Osteoblast (primary cell): Measurements from ENCODE around the gene ELMO2. TPM values are rescaled to one million over a fixed set of nuclear protein-coding genes. Genes with fewer than 3 reads are reported as not detected.
A peak's percentile ranks its signal among the peaks of the same experiment; 100 is the strongest.

ENCODE experiments used
- DNase-seq: peaks from one replicate; pipeline ENCODE4 v3.0.0; 2011; ENCODE audit warnings: low spot score, mixed read lengths; ENCODE audit not compliant: insufficient read length; ENCODE audit errors: missing footprints
- H2AFZ ChIP-seq: 2 replicates; pipeline ENCODE4 v1.6.0; 2011; ENCODE audit warnings: mild to moderate bottlenecking, low read length
- H3K27ac ChIP-seq: 2 replicates; pipeline ENCODE4 v1.5.1; 2011; ENCODE audit warnings: mild to moderate bottlenecking, low read depth, low read length, moderate library complexity
- H3K27me3 ChIP-seq: 2 replicates; pipeline ENCODE4 v1.6.0; 2012; ENCODE audit warnings: mild to moderate bottlenecking, control low read depth, inconsistent platforms, low read length, moderate library complexity; ENCODE audit not compliant: insufficient read depth
- H3K36me3 ChIP-seq: 2 replicates; pipeline ENCODE4 v1.5.1; 2011; ENCODE audit warnings: mild to moderate bottlenecking, low read length, control low read depth, moderate library complexity; ENCODE audit not compliant: insufficient read depth
- H3K4me1 ChIP-seq: 2 replicates; pipeline ENCODE4 v1.5.1; 2011; ENCODE audit warnings: mild to moderate bottlenecking, low read length, control low read depth, moderate library complexity; ENCODE audit not compliant: insufficient read depth
- H3K4me2 ChIP-seq: 2 replicates; pipeline ENCODE4 v1.6.0; 2011; ENCODE audit warnings: mild to moderate bottlenecking, low read length; ENCODE audit not compliant: insufficient read depth
- H3K4me3 ChIP-seq: fragments of 200-600 bp; sonication (generic); 3 replicates; pipeline ENCODE4 v1.5.1; 2012; ENCODE audit warnings: mild to moderate bottlenecking, low read length, inconsistent platforms; ENCODE audit not compliant: insufficient read depth
- H3K79me2 ChIP-seq: 2 replicates; pipeline ENCODE4 v1.6.0; 2012; ENCODE audit warnings: mild to moderate bottlenecking, low read length, control low read depth, inconsistent platforms; ENCODE audit not compliant: insufficient read depth
- H3K9me3 ChIP-seq: 2 replicates; pipeline ENCODE4 v1.5.1; 2011; ENCODE audit warnings: low read depth, low read length, control low read depth
- H4K20me1 ChIP-seq: 2 replicates; pipeline ENCODE4 v1.6.0; 2012; ENCODE audit warnings: mild to moderate bottlenecking, low read length, control low read depth; ENCODE audit not compliant: insufficient read depth
- CTCF ChIP-seq: IDR thresholded peaks from 2 replicates; pipeline ENCODE4 v1.5.1; 2011; ENCODE audit warnings: mild to moderate bottlenecking, low read depth, low read length, moderate library complexity; ENCODE audit errors: extremely low read depth
- total RNA-seq: library from RNA; depleted of rRNA; stranded (reverse); fragments of >200 nt; gene quantifications from 2 replicates; pipeline ENCODE4 v1.2.3, GENCODE V29; 2012

ELMO2 gene
- total RNA-seq, 1 donor, result 46.7 TPM

- peaks cover 6% of the 10 kb centered on the region for H3K4me1 ChIP-seq
- H2AFZ ChIP-seq, result no peak overlapping the region
- H3K79me2 ChIP-seq, result no peaks in the 10 kb centered on the region
- no peak for DNase-seq
- no peak overlapping the region for H3K27ac ChIP-seq
- peaks cover 61% of the 10 kb centered on the region for H3K36me3 ChIP-seq
- no peak for TF ChIP-seq CTCF
- H4K20me1 ChIP-seq, result no peaks in the 10 kb centered on the region
- H3K9me3 ChIP-seq, result no peaks in the 10 kb centered on the region
- H3K4me3 ChIP-seq, result no peak overlapping the region
- H3K4me2 ChIP-seq, result no peak overlapping the region
- H3K27me3 ChIP-seq, result no peaks in the 10 kb centered on the region
Measured at GRCh38 chr20:46377518-46377917, 28.9 kb downstream of the ELMO2 start.

GRCh38 chr20:46376196-46376785 lies 30.1 kb downstream of the ELMO2 start:
- peaks cover 13% of the 10 kb centered on the region for H3K4me1 ChIP-seq

GRCh38 chr20:46375771-46376170 lies 30.6 kb downstream of the ELMO2 start:
- H3K79me2 ChIP-seq, result no peaks in the 10 kb centered on the region
- H3K4me1 ChIP-seq, result peaks cover 14% of the 10 kb centered on the region
- TF ChIP-seq CTCF, result no peak
- H3K36me3 ChIP-seq, result peaks cover 59% of the 10 kb centered on the region
- H3K9me3 ChIP-seq, result no peaks in the 10 kb centered on the region
- H4K20me1 ChIP-seq, result no peaks in the 10 kb centered on the region
- no peak overlapping the region for H3K4me2 ChIP-seq
- H3K27ac ChIP-seq, result no peak overlapping the region
- no peak for DNase-seq
- H2AFZ ChIP-seq, result peak overlapping the region; percentile 23
- no peak overlapping the region for H3K4me3 ChIP-seq
- no peaks in the 10 kb centered on the region for H3K27me3 ChIP-seq

More at GRCh38 chr20:46376196-46376785, 30.1 kb downstream of the ELMO2 start:
- H3K27me3 ChIP-seq, result no peaks in the 10 kb centered on the region
- H3K27ac ChIP-seq, result no peak overlapping the region
- no peaks in the 10 kb centered on the region for H3K9me3 ChIP-seq
- peaks cover 55% of the 10 kb centered on the region for H3K36me3 ChIP-seq
- H3K4me2 ChIP-seq, result no peak overlapping the region
- no peak overlapping the region for H2AFZ ChIP-seq
- H4K20me1 ChIP-seq, result no peaks in the 10 kb centered on the region
- TF ChIP-seq CTCF, result no peak
- H3K4me3 ChIP-seq, result no peak overlapping the region
- no peak for DNase-seq
- no peaks in the 10 kb centered on the region for H3K79me2 ChIP-seq

- Histone ChIP-seq H3K4me3 (no peak overlapping the region), H4K20me1 (no peaks in the 10 kb centered on the region), H3K36me3 (peaks cover 55% of the 10 kb centered on the region), H3K4me1 (peaks cover 17% of the 10 kb centered on the region), H3K27me3 (no peaks in the 10 kb centered on the region), H2AFZ (no peak overlapping the region), H3K9me3 (no peaks in the 10 kb centered on the region), H3K79me2 (no peaks in the 10 kb centered on the region), H3K4me2 (no peak overlapping the region), H3K27ac (no peak overlapping the region)
- no peak for DNase-seq
- no peak for TF ChIP-seq CTCF
Measured at GRCh38 chr20:46374383-46374782, 32.0 kb downstream of the ELMO2 start.
